NCI-H2029 (cell line): ENCODE data around the gene PTPN3.

Experiments
- DNase-seq: peaks from one replicate; lab custom pipeline; 2025; lab: John Stamatoyannopoulos, UW

PTPN3 gene

GRCh38 chr9:109336409-109336808 lies 161.7 kb downstream of the PTPN3 start:
- DNase-seq, result no peak

GRCh38 chr9:109335929-109336328 lies 162.2 kb downstream of the PTPN3 start:
- DNase-seq, result no peak

- no peak for DNase-seq
Measured at GRCh38 chr9:109335121-109335520, 163.0 kb downstream of the PTPN3 start.

GRCh38 chr9:109331353-109331752 lies 166.8 kb downstream of the PTPN3 start:
- DNase-seq, result peak; percentile 62

GRCh38 chr9:109329638-109330258 lies 168.4 kb downstream of the PTPN3 start:
- DNase-seq, result no peak

- no peak for DNase-seq
Measured at GRCh38 chr9:109328978-109329637, 169.0 kb downstream of the PTPN3 start.
